Thyroid gland (tissue), 4 donors: ENCODE measurements around the gene RANBP17. TPM values are rescaled to one million over a fixed set of nuclear protein-coding genes. Genes with fewer than 3 reads are reported as not detected.

Source experiments
- DNase-seq, 2 donors: peaks; one replicate each; pipeline ENCODE4 v3.0.0-alpha.2; 2019
- H3K27ac ChIP-seq, 3 donors: fragments of 200-600 bp; sonication (generic); 1 replicate in 2 of 3; 2 replicates in 1 of 3; pipeline ENCODE4 v1.5.1; 2016 to 2019; ENCODE audit warnings: mild to moderate bottlenecking in 1 of 3, moderate library complexity in 1 of 3
- H3K27me3 ChIP-seq: fragments of 200-600 bp; sonication (generic); one replicate; pipeline ENCODE4 v1.5.1; 2019
- H3K36me3 ChIP-seq, 2 donors: fragments of 200-600 bp; sonication (generic); one replicate each; pipeline ENCODE4 v1.5.1; 2016 to 2019
- H3K4me1 ChIP-seq, 2 donors: fragments of 200-600 bp; sonication (generic); one replicate each; pipeline ENCODE4 v1.5.1; 2017 to 2019
- H3K4me3 ChIP-seq, 3 donors: fragments of 200-600 bp; sonication (generic); replicated peaks in 1 of 3; 1 replicate in 2 of 3; 2 replicates in 1 of 3; pipeline ENCODE4 v1.5.1; 2016; ENCODE audit warnings: mild to moderate bottlenecking in 1 of 3
- H3K9me3 ChIP-seq: fragments of 200-600 bp; sonication (generic); one replicate; pipeline ENCODE4 v1.5.1; 2017
- CTCF ChIP-seq, 6 experiments: fragments of 200-600 bp in 3 of 6; fragments of 450-650 bp in 3 of 6; sonication (generic) in 3 of 6; IDR thresholded peaks; one replicate each; pipeline ENCODE4 v1.5.1; 2016 to 2019; ENCODE audit warnings: antibody characterized with exemption in 6 of 6, mild to moderate bottlenecking in 2 of 6, inconsistent platforms in 1 of 6, moderate library complexity in 1 of 6
- POLR2A ChIP-seq, 2 donors: fragments of 450-650 bp; IDR thresholded peaks; one replicate each; pipeline ENCODE4 v1.6.1; 2017; ENCODE audit warnings: antibody characterized with exemption in 2 of 2, mild to moderate bottlenecking in 2 of 2, moderate library complexity in 1 of 2
- WGBS, 2 donors: methylation state at CpG; one replicate each; pipeline ENCODE4 v1.1.5; 2017; 5-methylcytosine and 5-hydroxymethylcytosine counted together
- intact Hi-C: fragments of 100-400 bp; cut with DNase I; formaldehyde crosslinking; loops from one replicate; pipeline ENCODE4 v1.15.1; 2023
- total RNA-seq, 4 donors: library from RNA; depleted of rRNA; stranded (reverse); fragments of >200 nt; gene quantifications; one replicate each; pipeline ENCODE4 v1.2.3, GENCODE V29; 2016

RANBP17 gene
- total RNA-seq, 4 donors from 2014 or later = 20.2 to 35.0 (median 26.7) TPM

- H3K27me3 ChIP-seq = no peaks in the 10 kb centered on the region
- intact Hi-C loops = no loop called here
- TF ChIP-seq CTCF (IDR thresholded peaks at IDR 0.05) (no peak), POLR2A (IDR thresholded peaks at IDR 0.05) (no peak)
- no peaks in the 10 kb centered on the region for H3K4me1 ChIP-seq
- no peak overlapping the region for H3K4me3 ChIP-seq
- no peak overlapping the region for H3K27ac ChIP-seq
- 84 to 91% methylated on average over 1 of the region's 1 CpG for WGBS, 2 donors
- no peaks in the 10 kb centered on the region for H3K9me3 ChIP-seq
- no peaks in the 10 kb centered on the region for H3K36me3 ChIP-seq
- no peak for DNase-seq
Measured at GRCh38 chr5:171157775-171158174, 296.0 kb downstream of the RANBP17 start.

GRCh38 chr5:171158581-171158980 lies 296.8 kb downstream of the RANBP17 start:
- no peaks in the 10 kb centered on the region for H3K9me3 ChIP-seq
- no peak for DNase-seq
- no peaks in the 10 kb centered on the region for H3K27me3 ChIP-seq
- H3K27ac ChIP-seq = no peak overlapping the region
- H3K4me1 ChIP-seq = no peaks in the 10 kb centered on the region
- intact Hi-C loops = no loop called here
- TF ChIP-seq CTCF (IDR thresholded peaks at IDR 0.05) (no peak), POLR2A (IDR thresholded peaks at IDR 0.05) (no peak)
- H3K4me3 ChIP-seq = no peak overlapping the region
- WGBS, 2 donors = 97% methylated on average over 1 of the region's 1 CpG
- no peaks in the 10 kb centered on the region for H3K36me3 ChIP-seq

- WGBS, 2 donors = 93 to 100% methylated on average over 1 of the region's 1 CpG
- TF ChIP-seq CTCF (IDR thresholded peaks at IDR 0.05) (no peak), POLR2A (IDR thresholded peaks at IDR 0.05) (no peak)
- intact Hi-C loops = no loop called here
- Histone ChIP-seq H3K4me1 (no peaks in the 10 kb centered on the region), H3K36me3 (no peaks in the 10 kb centered on the region), H3K27me3 (no peaks in the 10 kb centered on the region), H3K4me3 (no peak overlapping the region), H3K9me3 (no peaks in the 10 kb centered on the region), H3K27ac (no peak overlapping the region)
- no peak for DNase-seq
Measured at GRCh38 chr5:171162165-171162564, 300.3 kb downstream of the RANBP17 start.

GRCh38 chr5:171162596-171162995 lies 300.8 kb downstream of the RANBP17 start:
- intact Hi-C loops = no loop called here
- DNase-seq = no peak
- no peaks in the 10 kb centered on the region for H3K9me3 ChIP-seq
- H3K4me1 ChIP-seq = no peaks in the 10 kb centered on the region
- no peaks in the 10 kb centered on the region for H3K27me3 ChIP-seq
- H3K27ac ChIP-seq = no peak overlapping the region
- 88 to 100% methylated on average over 1 of the region's 1 CpG for WGBS, 2 donors
- no peak overlapping the region for H3K4me3 ChIP-seq
- TF ChIP-seq POLR2A (IDR thresholded peaks at IDR 0.05) (no peak), CTCF (IDR thresholded peaks at IDR 0.05) (peak in 2 of 6 experiments; percentile 5 to 17)
- no peaks in the 10 kb centered on the region for H3K36me3 ChIP-seq

- no peaks in the 10 kb centered on the region for H3K9me3 ChIP-seq
- H3K36me3 ChIP-seq = no peaks in the 10 kb centered on the region
- H3K4me1 ChIP-seq = no peaks in the 10 kb centered on the region
- no peak for TF ChIP-seq CTCF (IDR thresholded peaks at IDR 0.05)
- TF ChIP-seq POLR2A (IDR thresholded peaks at IDR 0.05) = no peak
- H3K4me3 ChIP-seq = no peak overlapping the region
- intact Hi-C loops = no loop called here
- H3K27ac ChIP-seq = no peak overlapping the region
- H3K27me3 ChIP-seq = no peaks in the 10 kb centered on the region
- DNase-seq = no peak
Measured at GRCh38 chr5:171166766-171167165, 304.9 kb downstream of the RANBP17 start.
